ENCODE measurements around the gene LMOD3.

The LMOD3 gene

GRCh38 chr3:69063636-69064035 is 58.8 kb downstream of the LMOD3 start:
- no peak for TF ChIP-seq CTCF (IDR thresholded peaks at IDR 0.05; ENCODE audit: low read depth, low read length)
- no peak overlapping the region for H3K4me3 ChIP-seq (ENCODE audit: low read depth, low read length)

- no peak overlapping the region for H3K4me3 ChIP-seq (ENCODE audit: low read depth, low read length)
- TF ChIP-seq CTCF (IDR thresholded peaks at IDR 0.05; ENCODE audit: low read depth, low read length): no peak
Observed at GRCh38 chr3:69059688-69060087, 62.7 kb downstream of the LMOD3 start.

GRCh38 chr3:69058947-69059224 is 63.5 kb downstream of the LMOD3 start:
- no peak for TF ChIP-seq CTCF (IDR thresholded peaks at IDR 0.05; ENCODE audit: low read depth, low read length)
- H3K4me3 ChIP-seq (ENCODE audit: low read depth, low read length): no peak overlapping the region

GRCh38 chr3:69058180-69058946 is 64.0 kb downstream of the LMOD3 start:
- TF ChIP-seq CTCF (IDR thresholded peaks at IDR 0.05; ENCODE audit: low read depth, low read length): no peak
- no peak overlapping the region for H3K4me3 ChIP-seq (ENCODE audit: low read depth, low read length)

All from WI38 (cell line).